Thymus (tissue), 11 donors: ENCODE data around the gene PCDHGA1. TPM values are rescaled to one million over a fixed set of nuclear protein-coding genes. Genes with fewer than 3 reads are reported as not detected.

Source experiments
- DNase-seq, 9 donors: peaks; one replicate each; pipeline ENCODE4 v3.0.0-alpha.2; 2013; ENCODE audit warnings: low spot score in 9 of 9, low read depth in 6 of 9, missing footprints in 1 of 9
- H3K27ac ChIP-seq, 2 donors: one replicate each; pipeline ENCODE4 v1.5.1; 2013; ENCODE audit warnings: control low read depth in 1 of 2, low read depth in 1 of 2, low read length in 1 of 2, mild to moderate bottlenecking in 1 of 2, moderate library complexity in 1 of 2
- H3K27me3 ChIP-seq, 2 donors: one replicate each; pipeline ENCODE4 v1.5.1; 2013; ENCODE audit warnings: low read length in 1 of 2; ENCODE audit not compliant: control insufficient read depth in 2 of 2, insufficient read depth in 1 of 2
- H3K36me3 ChIP-seq, 2 donors: one replicate each; pipeline ENCODE4 v1.5.1; 2013; ENCODE audit warnings: low read length in 1 of 2, mild to moderate bottlenecking in 1 of 2, moderate library complexity in 1 of 2; ENCODE audit not compliant: control insufficient read depth in 2 of 2, insufficient read depth in 2 of 2
- H3K4me1 ChIP-seq, 2 donors: one replicate each; pipeline ENCODE4 v1.5.1; 2013; ENCODE audit warnings: low read length in 2 of 2; ENCODE audit not compliant: control insufficient read depth in 2 of 2, insufficient read depth in 2 of 2
- H3K4me3 ChIP-seq, 2 donors: one replicate each; pipeline ENCODE4 v1.5.1; 2013; ENCODE audit warnings: low read length in 2 of 2, control low read depth in 1 of 2, mild to moderate bottlenecking in 1 of 2
- H3K9me3 ChIP-seq, 2 donors: one replicate each; pipeline ENCODE4 v1.5.1; 2013; ENCODE audit warnings: low read length in 1 of 2, mild to moderate bottlenecking in 1 of 2; ENCODE audit not compliant: control insufficient read depth in 2 of 2, insufficient read depth in 1 of 2
- WGBS: extraction: QIAGEN DNeasy Blood & Tissue Kit; methylation state at CpG from one replicate; pipeline ENCODE4 v1.1.7; 2013; 5-methylcytosine and 5-hydroxymethylcytosine counted together
- polyA plus RNA-seq: library from polyadenylated mRNA; stranded (reverse); fragments of 200-250 nt; gene quantifications from one replicate; pipeline ENCODE4 v1.2.3, GENCODE V29; 2013
- total RNA-seq: library from RNA; stranded (reverse); fragments of 120-200 nt; gene quantifications from one replicate; pipeline ENCODE4 v1.2.4, GENCODE V29; 2013
- donor health status: healthy.

The PCDHGA1 gene
- total and polyA plus RNA-seq, 2 donors = 0.09 to 0.16 TPM

DNA sequence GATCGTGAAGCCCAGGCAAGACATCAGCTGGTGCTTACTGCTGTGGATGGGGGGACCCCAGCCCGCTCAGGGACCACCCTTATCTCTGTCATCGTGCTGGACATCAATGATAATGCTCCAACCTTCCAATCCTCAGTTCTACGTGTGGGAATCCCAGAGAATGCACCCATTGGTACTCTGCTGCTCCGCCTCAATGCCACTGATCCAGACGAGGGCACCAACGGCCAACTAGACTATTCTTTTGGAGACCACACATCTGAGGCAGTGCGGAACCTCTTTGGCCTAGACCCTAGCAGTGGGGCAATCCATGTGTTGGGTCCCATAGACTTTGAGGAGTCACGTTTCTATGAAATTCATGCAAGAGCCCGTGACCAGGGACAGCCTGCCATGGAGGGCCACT, 159.5 kb downstream of the PCDHGA1 start:
- no peak overlapping the region for H3K27ac ChIP-seq

DNA sequence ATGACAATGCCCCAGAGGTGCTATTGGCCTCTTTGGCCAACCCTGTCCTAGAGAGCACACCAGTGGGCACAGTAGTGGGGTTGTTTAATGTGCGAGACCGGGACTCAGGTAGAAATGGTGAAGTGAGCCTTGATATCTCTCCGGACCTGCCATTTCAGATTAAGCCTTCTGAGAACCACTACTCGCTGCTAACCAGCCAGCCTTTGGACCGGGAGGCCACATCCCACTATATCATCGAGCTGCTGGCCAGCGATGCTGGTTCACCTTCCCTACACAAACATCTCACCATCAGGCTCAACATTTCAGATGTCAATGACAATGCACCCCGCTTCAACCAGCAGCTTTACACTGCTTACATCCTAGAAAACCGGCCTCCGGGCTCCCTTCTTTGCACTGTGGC, 160.0 kb downstream of the PCDHGA1 start:
- no peak for DNase-seq
- no peak overlapping the region for H3K27ac ChIP-seq
- peaks cover 1 to 7% of the 10 kb centered on the region in 2 donors for H3K9me3 ChIP-seq
- H3K27me3 ChIP-seq = peaks cover 37 to 97% of the 10 kb centered on the region in 2 donors
- 96% methylated on average over 10 of the region's 10 CpGs for WGBS
- peaks cover 0 to 28% of the 10 kb centered on the region in 2 donors for H3K4me1 ChIP-seq
- no peaks in the 10 kb centered on the region for H3K36me3 ChIP-seq
- no peak overlapping the region for H3K4me3 ChIP-seq

More for the DNA sequence above, 159.5 kb downstream of the PCDHGA1 start:
- Histone ChIP-seq H3K27me3 (peaks cover 40 to 97% of the 10 kb centered on the region in 2 donors), H3K4me3 (no peak overlapping the region), H3K36me3 (no peaks in the 10 kb centered on the region), H3K9me3 (peaks cover 1 to 4% of the 10 kb centered on the region in 2 donors), H3K4me1 (peaks cover 0 to 28% of the 10 kb centered on the region in 2 donors)
- 91% methylated on average over 10 of the region's 10 CpGs for WGBS
- no peak for DNase-seq

DNA sequence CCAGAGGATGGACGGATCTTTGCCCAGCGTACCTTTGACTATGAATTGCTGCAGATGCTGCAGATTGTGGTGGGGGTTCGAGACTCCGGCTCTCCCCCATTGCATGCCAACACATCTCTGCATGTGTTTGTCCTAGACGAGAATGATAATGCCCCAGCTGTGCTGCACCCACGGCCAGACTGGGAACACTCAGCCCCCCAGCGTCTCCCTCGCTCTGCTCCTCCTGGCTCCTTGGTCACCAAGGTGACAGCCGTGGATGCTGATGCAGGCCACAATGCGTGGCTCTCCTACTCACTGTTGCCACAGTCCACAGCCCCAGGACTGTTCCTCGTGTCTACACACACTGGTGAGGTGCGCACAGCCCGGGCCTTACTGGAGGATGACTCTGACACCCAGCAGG, 160.5 kb downstream of the PCDHGA1 start:
- Histone ChIP-seq H3K9me3 (peaks cover 1 to 7% of the 10 kb centered on the region in 2 donors), H3K27me3 (peaks cover 36 to 97% of the 10 kb centered on the region in 2 donors), H3K27ac (no peak overlapping the region), H3K4me3 (no peak overlapping the region), H3K36me3 (no peaks in the 10 kb centered on the region), H3K4me1 (peaks cover 0 to 30% of the 10 kb centered on the region in 2 donors)
- DNase-seq = no peak
- 89% methylated on average over 13 of the region's 13 CpGs for WGBS

DNA sequence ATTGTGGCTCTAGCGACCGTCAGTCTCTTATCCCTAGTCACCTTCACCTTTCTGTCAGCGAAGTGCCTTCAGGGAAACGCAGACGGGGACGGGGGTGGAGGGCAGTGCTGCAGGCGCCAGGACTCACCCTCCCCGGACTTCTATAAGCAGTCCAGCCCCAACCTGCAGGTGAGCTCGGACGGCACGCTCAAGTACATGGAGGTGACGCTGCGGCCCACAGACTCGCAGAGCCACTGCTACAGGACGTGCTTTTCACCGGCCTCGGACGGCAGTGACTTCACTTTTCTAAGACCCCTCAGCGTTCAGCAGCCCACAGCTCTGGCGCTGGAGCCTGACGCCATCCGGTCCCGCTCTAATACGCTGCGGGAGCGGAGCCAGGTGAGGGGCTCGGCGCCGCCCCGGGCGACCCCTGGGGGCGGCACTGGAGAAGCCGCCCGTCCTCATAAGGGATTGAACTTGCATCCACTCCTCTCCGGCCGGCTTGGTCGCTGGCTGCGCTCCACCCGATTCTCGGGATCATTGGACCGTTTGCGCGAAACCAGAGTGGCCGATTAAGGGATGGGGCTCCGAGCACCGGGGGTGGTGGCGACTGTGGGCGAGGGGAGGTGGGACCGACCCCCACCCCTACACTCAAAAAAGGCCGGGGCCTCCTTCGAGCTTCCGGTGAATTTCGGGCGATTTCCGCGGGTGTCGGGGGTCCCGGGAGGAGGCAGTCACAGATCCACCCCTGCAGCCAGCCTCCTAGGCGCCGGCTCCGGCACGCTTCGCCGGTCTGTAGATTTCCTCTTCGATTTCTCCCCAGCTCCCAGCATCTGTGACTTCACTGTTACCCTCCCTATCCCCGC, 161.2 kb downstream of the PCDHGA1 start:
- 10% methylated on average over 66 of the region's 66 CpGs for WGBS
- Histone ChIP-seq H3K9me3 (peaks cover 1 to 7% of the 10 kb centered on the region in 2 donors), H3K27me3 (peaks cover 34 to 95% of the 10 kb centered on the region in 2 donors), H3K36me3 (no peaks in the 10 kb centered on the region), H3K27ac (no peak overlapping the region), H3K4me3 (no peak overlapping the region), H3K4me1 (peaks cover 0 to 37% of the 10 kb centered on the region in 2 donors)
- DNase-seq = no peak

DNA sequence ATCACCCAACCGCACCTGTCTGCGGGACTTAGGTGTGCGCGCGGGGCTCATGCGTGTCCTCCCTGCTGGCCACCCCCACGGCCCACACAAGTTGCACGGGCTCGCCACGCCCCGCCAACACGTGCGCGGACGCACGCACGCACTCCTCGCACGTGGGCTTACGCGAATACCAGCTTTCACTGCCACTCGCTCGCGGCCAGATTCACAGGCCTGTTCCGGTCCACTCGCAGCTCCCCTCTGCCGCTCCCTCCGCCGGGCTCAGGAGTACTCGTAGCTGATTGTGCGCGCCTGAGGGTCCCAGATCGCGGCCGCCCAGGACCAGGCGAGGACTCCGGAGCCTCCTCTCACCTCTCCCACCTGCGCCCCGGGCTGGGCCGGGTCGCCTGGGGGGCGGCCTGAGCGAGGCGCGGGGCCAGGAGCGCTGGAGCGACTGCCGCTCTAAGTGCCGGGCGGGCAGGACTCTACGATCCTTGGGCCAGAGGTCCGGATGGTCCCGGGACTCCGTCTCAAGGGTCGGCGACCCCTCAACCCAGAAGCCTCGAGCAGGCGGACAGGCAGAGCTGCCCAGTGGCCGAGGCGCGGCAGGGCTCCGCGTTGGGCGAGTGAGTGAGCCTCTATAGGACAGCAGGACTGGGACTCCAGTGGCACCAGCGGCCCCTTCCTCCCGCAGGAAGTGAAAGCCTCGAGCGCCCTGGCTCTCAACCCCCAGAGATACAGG, 162.0 kb downstream of the PCDHGA1 start:
- no peak for DNase-seq
- H3K27me3 ChIP-seq = peaks cover 34 to 88% of the 10 kb centered on the region in 2 donors
- no peak overlapping the region for H3K27ac ChIP-seq

DNA sequence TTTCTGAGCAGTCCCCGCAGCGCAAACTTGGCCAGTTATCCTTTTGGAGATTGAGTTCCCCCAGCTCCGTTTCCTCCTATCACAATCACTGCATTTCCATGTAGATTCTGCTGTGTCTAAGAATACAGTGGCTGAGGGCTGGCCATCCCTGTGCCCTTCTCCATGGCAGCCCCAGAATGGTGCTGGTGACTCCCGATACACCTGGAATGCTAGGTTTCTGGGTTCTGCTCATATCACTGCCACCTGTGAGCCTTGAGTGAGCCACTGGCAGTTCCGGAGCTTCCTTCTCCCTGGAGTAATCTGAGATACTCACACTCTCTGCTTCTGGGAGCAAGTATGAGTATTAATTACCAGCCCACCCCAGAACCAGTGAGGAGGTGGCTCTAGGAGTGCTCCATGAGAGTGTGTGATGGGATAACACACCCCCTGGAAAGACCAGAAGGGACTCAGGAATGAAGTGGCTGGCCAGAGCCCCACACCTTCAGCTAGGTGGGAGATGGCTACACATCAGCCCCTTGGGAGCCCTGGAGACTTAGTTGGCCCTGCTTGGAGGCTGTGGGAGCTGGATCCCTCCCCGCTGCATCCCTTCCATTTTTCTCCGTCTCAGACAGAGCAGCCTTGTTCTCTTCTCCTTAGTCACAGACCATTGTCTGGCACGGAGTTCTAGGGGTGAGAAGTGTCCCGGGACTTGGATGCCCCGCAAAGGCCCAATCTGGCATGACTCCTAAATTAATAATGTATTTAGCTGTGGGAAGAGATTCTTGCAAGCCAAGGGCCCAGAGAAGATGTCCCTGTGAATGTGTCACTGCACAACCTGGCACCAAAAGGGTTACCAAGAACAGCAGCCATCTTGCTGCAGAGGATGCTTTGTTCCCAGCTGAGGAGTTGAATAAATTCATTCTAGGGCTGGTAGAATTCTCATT, 163.4 kb downstream of the PCDHGA1 start:
- H3K27me3 ChIP-seq = peaks cover 34 to 76% of the 10 kb centered on the region in 2 donors
- DNase-seq = no peak
- H3K4me1 ChIP-seq = peaks cover 0 to 38% of the 10 kb centered on the region in 2 donors
- H3K27ac ChIP-seq = no peak overlapping the region
- H3K36me3 ChIP-seq = no peaks in the 10 kb centered on the region
- H3K4me3 ChIP-seq = no peak overlapping the region
- WGBS = 89% methylated on average over 10 of the region's 10 CpGs
- peaks cover 1 to 7% of the 10 kb centered on the region in 2 donors for H3K9me3 ChIP-seq

More for the DNA sequence above, 162.0 kb downstream of the PCDHGA1 start:
- 8% methylated on average over 68 of the region's 68 CpGs for WGBS
- Histone ChIP-seq H3K9me3 (peaks cover 1 to 7% of the 10 kb centered on the region in 2 donors), H3K4me3 (no peak overlapping the region), H3K4me1 (peaks cover 0 to 38% of the 10 kb centered on the region in 2 donors), H3K36me3 (no peaks in the 10 kb centered on the region)

DNA sequence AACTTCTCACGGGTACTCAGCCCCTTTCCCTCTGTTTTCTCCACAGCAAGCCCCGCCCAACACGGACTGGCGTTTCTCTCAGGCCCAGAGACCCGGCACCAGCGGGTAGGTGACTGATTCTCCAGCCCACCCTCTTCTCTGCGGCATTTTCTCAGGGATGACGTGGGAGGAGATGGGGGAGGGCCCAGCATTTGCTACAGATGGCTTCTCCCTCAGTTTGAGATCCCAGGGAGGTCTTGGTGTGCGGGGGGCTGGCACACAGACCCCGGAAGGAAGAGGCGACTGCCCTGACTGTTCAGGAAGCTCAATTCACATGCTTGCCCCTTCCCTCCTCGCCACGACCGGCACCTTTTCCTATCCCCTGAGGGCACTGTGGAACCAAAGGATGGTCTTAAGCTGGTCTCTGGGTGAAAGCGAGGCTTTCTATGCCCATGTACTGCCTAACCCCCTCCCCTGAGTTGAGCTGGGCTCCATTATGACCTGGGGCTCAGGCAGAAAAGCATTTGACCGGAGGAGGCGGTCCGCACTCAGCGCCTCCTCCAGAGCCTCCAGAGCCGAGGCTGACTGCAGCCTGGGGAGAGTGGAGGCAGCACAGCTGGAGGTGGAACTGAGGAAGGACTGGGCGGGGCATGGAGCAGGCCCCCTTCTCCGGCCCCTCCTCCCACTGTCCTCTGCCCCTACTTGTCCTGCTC, 164.6 kb downstream of the PCDHGA1 start:
- Histone ChIP-seq H3K9me3 (peaks cover 0 to 7% of the 10 kb centered on the region in 2 donors), H3K27me3 (peaks cover 34 to 65% of the 10 kb centered on the region in 2 donors), H3K4me1 (peaks cover 0 to 38% of the 10 kb centered on the region in 2 donors), H3K27ac (no peak overlapping the region), H3K36me3 (no peaks in the 10 kb centered on the region), H3K4me3 (peak overlapping the region in 1 of 2 donors; percentile 4)
- DNase-seq = no peak
- WGBS = 43% methylated on average over 22 of the region's 22 CpGs

DNA sequence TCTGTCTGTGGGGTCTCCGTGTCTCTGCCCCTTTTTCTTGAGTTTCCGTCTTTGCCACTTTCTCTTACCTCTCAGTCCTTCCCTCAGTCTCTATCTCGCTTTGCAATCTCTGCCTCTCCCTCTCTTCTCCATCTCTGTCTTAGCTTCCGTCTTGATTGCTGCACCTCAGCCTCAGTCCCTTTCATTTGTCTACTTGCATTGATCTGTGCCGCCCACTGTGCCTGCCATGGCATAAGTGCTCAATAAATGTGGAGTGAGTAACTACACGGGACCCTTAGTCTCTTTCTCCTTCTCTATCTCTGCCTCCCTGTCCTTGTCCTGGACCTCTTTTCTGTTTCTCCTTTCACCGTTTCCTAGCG, 165.1 kb downstream of the PCDHGA1 start:
- no peak for DNase-seq
- WGBS = 82% methylated on average over 8 of the region's 8 CpGs
- H3K4me3 ChIP-seq = no peak overlapping the region
- peaks cover 30 to 60% of the 10 kb centered on the region in 2 donors for H3K27me3 ChIP-seq
- H3K4me1 ChIP-seq = peaks cover 0 to 38% of the 10 kb centered on the region in 2 donors
- H3K36me3 ChIP-seq = no peaks in the 10 kb centered on the region
- H3K27ac ChIP-seq = no peak overlapping the region
- H3K9me3 ChIP-seq = peaks cover 0 to 7% of the 10 kb centered on the region in 2 donors
